Ovary (tissue), 3 donors: ENCODE measurements around the gene LENEP.

Source experiments
- CTCF ChIP-seq, 3 donors: fragments of 450-650 bp in 2 of 3; fragments of 200-600 bp in 1 of 3; IDR thresholded peaks; one replicate each; pipeline versions ENCODE4 v1.5.1 to v1.8.0; 2016 to 2022; ENCODE audit warnings: antibody characterized with exemption in 3 of 3, mild to moderate bottlenecking in 1 of 3
- EP300 ChIP-seq: sonication (generic); formaldehyde crosslinking; IDR thresholded peaks from one replicate; pipeline ENCODE4 v1.6.1; 2017; ENCODE audit warnings: antibody characterized with exemption
- POLR2A ChIP-seq: fragments of 450-650 bp; IDR thresholded peaks from one replicate; pipeline ENCODE4 v1.6.1; 2017; ENCODE audit warnings: antibody characterized with exemption, mild to moderate bottlenecking, moderate library complexity
- donor health status: DM: no; HTN: no; CAD: no.

GRCh38 chr1:154975409-154976059, 17.9 kb upstream of the LENEP start:
- no peak for TF ChIP-seq CTCF (IDR thresholded peaks at IDR 0.05)
- TF ChIP-seq EP300: no peak
- no peak for TF ChIP-seq POLR2A
